Endothelial cell of umbilical vein (primary cell): ENCODE measurements around the gene BID. TPM values are rescaled to one million over a fixed set of nuclear protein-coding genes. Genes with fewer than 3 reads are reported as not detected.

ENCODE experiments used
- BruUV-seq: library from RNA; stranded (reverse); fragments of 400-500 nt; replicated peaks from 2 replicates; lab custom pipeline; 2021; lab: Mats Ljungman, UMichigan
- CTCF ChIA-PET: fragments of 300-600, 350-600 bp; sonication (Branson Sonifier 250); formaldehyde crosslinking; loops from one replicate; lab custom pipeline; 2021; ENCODE audit warnings: antibody characterized with exemption, inconsistent platforms; lab: Charles Lee
- POLR2A ChIA-PET: fragments of 300-600, 350-600 bp; sonication (Branson Sonifier 250); formaldehyde crosslinking; loops from one replicate; lab custom pipeline; 2021; ENCODE audit warnings: antibody characterized with exemption, inconsistent platforms; lab: Charles Lee
- DNase-seq: peaks from one replicate; pipeline ENCODE4 v3.0.0-alpha.2; 2011; ENCODE audit warnings: low read depth, low spot score
- FAIRE-seq: peaks from 2 replicates; lab custom pipeline; 2011; peaks lifted over from hg19 to GRCh38; lab: Jason Lieb, UNC
- H2AFZ ChIP-seq: 2 replicates; pipeline ENCODE4 v1.6.0; 2012; ENCODE audit warnings: low read depth, low read length, control low read depth, inconsistent platforms
- H3K27ac ChIP-seq: 2 replicates; pipeline ENCODE4 v1.5.1; 2011; ENCODE audit warnings: low read depth, mild to moderate bottlenecking, control low read depth, low read length, moderate library complexity; ENCODE audit not compliant: insufficient read depth
- H3K27me3 ChIP-seq, 2 experiments: 2 replicates each; pipeline versions ENCODE4 v1.6.0 to v1.6.1; 2011; ENCODE audit warnings: low read length in 2 of 2, mixed read lengths in 1 of 2; ENCODE audit not compliant: control insufficient read depth in 2 of 2, insufficient read depth in 2 of 2
- H3K36me3 ChIP-seq, 2 experiments: 2 replicates in 1 of 2; 3 replicates in 1 of 2; pipeline ENCODE4 v1.5.1; 2011; ENCODE audit warnings: low read length in 2 of 2, mild to moderate bottlenecking in 1 of 2, moderate library complexity in 1 of 2; ENCODE audit not compliant: control insufficient read depth in 2 of 2, insufficient read depth in 2 of 2; ENCODE audit errors: extremely low read depth in 1 of 2
- H3K4me1 ChIP-seq: 3 replicates; pipeline ENCODE4 v1.5.1; 2011; ENCODE audit warnings: mild to moderate bottlenecking, low read length; ENCODE audit not compliant: control insufficient read depth, insufficient read depth; ENCODE audit errors: extremely low read depth
- H3K4me2 ChIP-seq: 2 replicates; pipeline ENCODE4 v1.6.1; 2011; ENCODE audit warnings: low read length, control low read depth, mixed read lengths; ENCODE audit not compliant: insufficient read depth
- H3K4me3 ChIP-seq, 3 experiments: fragments of 200-600 bp in 1 of 3; sonication (generic), shearing (Covaris generic) in 1 of 3; replicated peaks in 1 of 3; 2 replicates each; pipeline ENCODE4 v1.5.1; 2011 to 2016; ENCODE audit warnings: control low read depth in 3 of 3, low read length in 3 of 3, mild to moderate bottlenecking in 2 of 3, inconsistent platforms in 1 of 3, low read depth in 1 of 3, moderate library complexity in 1 of 3; ENCODE audit not compliant: insufficient read depth in 1 of 3
- H3K79me2 ChIP-seq: 2 replicates; pipeline ENCODE4 v1.6.0; 2012; ENCODE audit warnings: low read length, inconsistent platforms; ENCODE audit not compliant: control insufficient read depth, insufficient read depth
- H3K9ac ChIP-seq: replicated peaks from 2 replicates; pipeline ENCODE3; 2011; ENCODE audit warnings: low read length, control low read depth; ENCODE audit not compliant: insufficient read depth; ENCODE audit errors: extremely low read depth
- H3K9me1 ChIP-seq: replicated peaks from 3 replicates; pipeline ENCODE4 v1.6.0; 2011; ENCODE audit warnings: mild to moderate bottlenecking, low read length; ENCODE audit not compliant: control insufficient read depth, insufficient read depth; ENCODE audit errors: extremely low read depth
- H3K9me3 ChIP-seq: replicated peaks from 2 replicates; pipeline ENCODE4 v1.5.1; 2012; ENCODE audit warnings: low read length, inconsistent platforms; ENCODE audit not compliant: control insufficient read depth, insufficient read depth
- H4K20me1 ChIP-seq: replicated peaks from 2 replicates; pipeline ENCODE3; 2011; ENCODE audit warnings: mild to moderate bottlenecking, low read length; ENCODE audit not compliant: control insufficient read depth, insufficient read depth; ENCODE audit errors: extremely low read depth
- EZH2 ChIP-seq: IDR thresholded peaks from 2 replicates; pipeline ENCODE4 v1.6.1; 2012; ENCODE audit warnings: borderline replicate concordance, low read depth, mild to moderate bottlenecking, moderate library complexity, low read length, inconsistent platforms; ENCODE audit not compliant: severe bottlenecking
- FOS ChIP-seq: IDR thresholded peaks from 2 replicates; pipeline ENCODE4 v1.6.1; 2011; ENCODE audit warnings: mild to moderate bottlenecking, low read length, moderate library complexity, borderline replicate concordance; ENCODE audit not compliant: insufficient read depth
- MAX ChIP-seq: IDR thresholded peaks from 2 replicates; pipeline ENCODE4 v1.6.1; 2011; ENCODE audit not compliant: insufficient read depth, insufficient read length
- MYC ChIP-seq: IDR thresholded peaks from one replicate; pipeline ENCODE4 v1.6.1; 2011; ENCODE audit warnings: mild to moderate bottlenecking, low read depth, low read length
- POLR2A ChIP-seq: IDR thresholded peaks from 2 replicates; pipeline ENCODE4 v1.6.1; 2012; ENCODE audit warnings: low read depth, mild to moderate bottlenecking, control low read depth, low read length
- POLR2AphosphoS5 ChIP-seq: IDR thresholded peaks from 2 replicates; pipeline ENCODE4 v1.6.1; 2012; ENCODE audit warnings: low read depth, mild to moderate bottlenecking, control low read depth, low read length, moderate library complexity; ENCODE audit not compliant: insufficient read depth
- dilution Hi-C: fragments of 300-500 bp; cut with MboI; formaldehyde crosslinking; loops from one replicate; pipeline ENCODE4 v1.15.0; 2019; ENCODE audit warnings: low sequenced_read_pairs; ENCODE audit not compliant: extremely low pct_ligation_motif_present
- intact Hi-C: fragments of 100-400 bp; cut with micrococcal nuclease; formaldehyde crosslinking; loops from one replicate; pipeline ENCODE4 v1.10.0; 2022
- polyA plus RNA-seq, 4 experiments: library from polyadenylated mRNA; depleted of rRNA in 3 of 4; stranded (reverse) in 3 of 4; unstranded in 1 of 4; fragments of >200 nt; gene quantifications; 2 replicates each; pipeline versions ENCODE4 v1.2.1 to v1.2.3, GENCODE V29; 2011 to 2012; ENCODE audit warnings: missing spikeins in 1 of 4
- total RNA-seq: library from RNA; stranded (reverse); gene quantifications from 2 replicates; pipeline ENCODE4 v1.2.3, GENCODE V29; 2021

Gene BID
- total and polyA plus RNA-seq, 2 donors (not counting 3 experiments of a cell fraction or from before 2014, with no cell fraction given), result 39.0 to 119 TPM

GRCh38 chr22:17726928-17727897, 47.1 kb downstream of the BID start:
- Histone ChIP-seq H3K9ac (no peak overlapping the region), H3K27ac (no peak overlapping the region), H3K4me2 (no peak overlapping the region), H3K4me1 (no peaks in the 10 kb centered on the region), H3K9me3 (no peaks in the 10 kb centered on the region), H4K20me1 (peaks cover 3% of the 10 kb centered on the region), H3K4me3 (no peak overlapping the region), H3K36me3 (peaks cover 7 to 14% of the 10 kb centered on the region in 2 experiments), H3K9me1 (no peaks in the 10 kb centered on the region), H3K27me3 (no peaks in the 10 kb centered on the region), H3K79me2 (peaks cover 5% of the 10 kb centered on the region), H2AFZ (no peak overlapping the region)
- TSS peak; percentile 21 for BruUV-seq
- FAIRE-seq (no peak), DNase-seq (no peak)
- CTCF ChIA-PET, result interaction anchor here (1.2 kb wide), 1 partner anchor 15 kb away, joined by 3 read pairs; no protein-coding TSS in a partner anchor
- TF ChIP-seq EZH2 (no peak), MYC (no peak), POLR2AphosphoS5 (no peak), FOS (no peak), POLR2A (no peak), MAX (no peak)
- dilution Hi-C loops, result no loop called here
- POLR2A ChIA-PET, result no interaction called here
- intact Hi-C loops, result no loop called here
